HG03025 (cell line): ENCODE measurements around the gene HMCN1.

Experiments
- ATAC-seq: cut with Tn5 transposase; IDR thresholded peaks from one replicate; pipeline ENCODE4 v1.9.1; 2021; ENCODE audit warnings: mild to moderate bottlenecking, moderate library complexity; ENCODE audit not compliant: unreplicated experiment, low FRiP score

HMCN1 gene

DNA sequence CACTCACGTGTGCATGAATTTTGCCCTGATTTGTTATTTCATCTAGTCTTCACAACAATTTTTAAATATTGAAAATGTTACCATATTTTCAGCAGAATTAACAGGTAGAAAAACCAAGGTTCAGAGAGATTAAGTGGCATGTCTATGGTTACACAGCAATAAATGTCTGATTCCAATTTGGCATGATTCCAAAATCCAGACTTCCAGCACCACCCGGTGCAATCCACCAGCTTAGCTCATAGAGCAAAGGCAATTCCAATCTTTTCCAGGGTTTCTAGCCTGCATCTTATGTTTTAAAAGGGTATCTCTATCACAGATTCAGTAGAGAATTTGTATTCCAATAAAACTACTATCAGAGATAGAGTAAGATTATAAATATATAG lies 479.0 kb downstream of the HMCN1 start:
- ATAC-seq, result no peak

DNA sequence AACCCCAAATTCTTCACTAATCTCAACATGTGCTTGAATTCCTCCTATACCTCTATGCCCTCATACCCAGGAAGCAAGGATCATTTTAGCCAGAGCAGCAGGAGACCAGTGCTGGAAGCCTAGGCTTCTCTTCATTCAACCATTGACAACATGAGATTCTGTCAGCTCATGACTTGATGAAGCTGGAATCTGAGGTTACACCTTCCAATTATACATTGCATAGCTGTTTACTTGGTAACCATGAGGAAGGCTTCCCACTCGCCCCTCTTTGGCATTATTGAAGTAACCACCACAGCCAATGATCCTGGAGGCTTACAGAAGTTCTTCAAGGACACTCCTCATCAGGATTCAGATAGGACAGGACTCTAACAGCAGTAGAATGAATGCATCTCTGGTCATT lies 480.6 kb downstream of the HMCN1 start:
- ATAC-seq, result no peak

DNA sequence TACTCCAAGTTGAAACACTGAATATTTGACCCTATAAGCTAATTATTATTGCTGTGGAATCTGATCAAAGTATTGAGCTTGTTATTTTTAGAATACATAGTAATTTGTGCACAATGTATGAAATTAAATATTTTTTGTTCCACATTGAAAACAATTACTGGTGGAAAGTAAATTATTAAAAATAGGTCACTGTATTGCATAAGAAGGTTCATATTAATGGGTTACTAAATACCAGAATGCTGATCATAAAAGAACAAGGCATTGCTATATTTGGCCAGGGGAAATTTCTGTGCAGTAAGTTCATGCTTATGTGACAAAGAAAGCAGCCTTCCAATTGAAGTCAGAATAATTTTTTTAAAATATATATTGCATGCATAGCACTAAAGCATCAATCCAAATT lies 481.4 kb downstream of the HMCN1 start:
- no peak for ATAC-seq

DNA sequence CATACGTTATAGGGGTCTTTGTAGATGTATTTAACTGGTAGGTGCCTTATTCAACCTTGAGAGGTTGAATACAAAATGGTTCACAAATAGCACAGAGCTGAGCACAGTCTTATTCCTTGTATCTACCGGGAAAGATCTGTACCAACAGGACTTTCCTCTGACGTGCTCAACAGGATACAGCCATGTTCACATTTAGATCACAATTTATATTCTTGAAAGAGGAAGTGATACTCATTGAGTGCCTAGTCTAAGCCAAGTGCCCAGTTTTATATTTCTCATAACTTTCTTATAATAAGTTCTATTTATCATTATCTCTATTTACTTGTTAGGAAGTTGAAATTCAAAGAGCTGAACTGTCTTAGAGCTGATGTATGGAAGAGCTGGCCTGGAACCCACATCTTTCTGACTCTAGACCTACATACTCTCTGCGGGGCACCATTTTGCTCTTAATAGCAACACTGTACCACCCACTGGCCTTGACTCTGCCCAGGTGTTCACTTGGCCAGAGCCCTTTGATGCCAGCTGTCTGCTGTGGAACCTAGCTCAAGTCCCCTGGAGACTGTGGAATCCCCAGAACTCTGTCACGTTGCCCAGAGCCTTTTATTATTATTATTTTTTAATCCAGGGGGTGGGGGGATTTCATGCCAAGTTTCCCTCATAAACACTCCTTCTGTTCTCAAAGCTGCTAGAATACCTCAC lies 484.6 kb downstream of the HMCN1 start:
- no peak for ATAC-seq

DNA sequence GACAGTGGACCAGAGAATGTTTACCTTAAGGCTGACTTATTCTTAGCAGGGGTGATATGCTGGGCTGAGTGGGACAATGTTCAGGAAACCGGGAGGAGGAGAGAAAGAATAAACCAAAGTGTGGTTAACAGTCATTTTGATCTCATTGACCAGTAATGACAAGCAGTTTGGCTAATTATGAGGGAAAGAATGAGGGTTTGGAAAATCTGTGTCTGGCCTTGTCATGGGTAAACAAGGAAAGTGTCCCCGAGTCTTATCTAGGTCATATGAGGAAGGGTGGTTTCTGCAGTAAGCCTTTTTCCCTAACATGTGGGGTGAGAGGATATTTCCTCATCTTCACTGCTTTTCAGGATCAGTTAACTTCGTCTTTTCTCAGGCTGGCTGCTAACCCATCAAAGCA lies 485.9 kb downstream of the HMCN1 start:
- ATAC-seq, result no peak

DNA sequence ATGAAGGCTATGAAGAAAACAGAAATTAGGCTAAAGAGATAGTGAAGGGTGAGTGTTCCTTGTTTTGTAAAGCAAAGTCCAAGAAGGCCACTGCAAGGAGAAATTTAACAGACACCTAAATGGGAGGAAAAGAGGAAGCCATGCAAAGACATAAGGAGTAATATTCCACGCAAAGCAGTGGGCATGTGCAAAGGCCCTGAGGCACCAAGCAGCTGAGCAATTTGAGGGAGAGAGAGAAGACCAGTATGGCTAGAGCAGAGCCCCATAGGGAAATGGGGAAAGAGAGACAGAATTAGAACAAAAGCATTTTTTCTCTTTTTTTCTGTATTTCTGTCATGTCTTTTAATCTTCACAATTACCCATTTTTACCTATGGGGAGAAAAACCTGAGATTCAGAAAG lies 486.7 kb downstream of the HMCN1 start:
- ATAC-seq, result no peak

DNA sequence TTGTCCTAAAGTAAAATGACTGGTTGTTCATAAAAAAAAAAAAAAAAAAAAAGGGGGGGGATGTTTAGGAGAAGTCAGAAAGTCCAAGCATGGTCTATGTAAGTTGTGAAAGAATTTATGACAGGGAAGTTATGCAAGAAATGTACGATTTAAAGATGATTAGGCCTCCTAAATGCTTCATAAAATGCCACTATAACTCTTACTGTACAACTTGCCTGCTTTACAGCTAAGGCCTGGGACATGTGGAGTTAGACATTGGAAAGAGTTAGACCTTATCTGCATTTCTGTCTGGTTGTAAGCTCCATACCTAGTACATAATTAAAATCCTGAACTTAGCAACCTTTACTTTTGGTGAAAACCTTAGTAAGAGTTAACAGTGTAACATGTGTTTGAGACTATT lies 490.9 kb downstream of the HMCN1 start:
- ATAC-seq, result no peak

DNA sequence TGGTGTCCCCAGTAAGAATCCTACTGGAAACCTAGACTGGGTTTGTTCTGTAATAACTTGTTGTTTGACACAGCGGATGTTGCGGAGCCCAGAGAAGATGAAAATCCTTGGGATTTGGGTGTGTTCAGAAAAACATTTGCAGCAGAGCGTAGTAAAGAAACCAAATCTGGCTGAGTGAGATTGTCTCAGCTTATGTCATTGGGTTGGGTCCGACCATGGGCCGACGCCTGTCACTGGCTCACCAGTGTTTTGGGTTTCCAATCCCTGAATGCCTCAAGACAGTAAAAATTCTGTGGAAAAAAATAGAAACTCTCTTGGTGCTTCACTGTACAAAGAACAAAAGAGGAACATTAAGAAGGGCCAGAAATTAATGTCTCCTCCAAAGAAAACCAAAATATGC lies 494.6 kb downstream of the HMCN1 start:
- no peak for ATAC-seq

DNA sequence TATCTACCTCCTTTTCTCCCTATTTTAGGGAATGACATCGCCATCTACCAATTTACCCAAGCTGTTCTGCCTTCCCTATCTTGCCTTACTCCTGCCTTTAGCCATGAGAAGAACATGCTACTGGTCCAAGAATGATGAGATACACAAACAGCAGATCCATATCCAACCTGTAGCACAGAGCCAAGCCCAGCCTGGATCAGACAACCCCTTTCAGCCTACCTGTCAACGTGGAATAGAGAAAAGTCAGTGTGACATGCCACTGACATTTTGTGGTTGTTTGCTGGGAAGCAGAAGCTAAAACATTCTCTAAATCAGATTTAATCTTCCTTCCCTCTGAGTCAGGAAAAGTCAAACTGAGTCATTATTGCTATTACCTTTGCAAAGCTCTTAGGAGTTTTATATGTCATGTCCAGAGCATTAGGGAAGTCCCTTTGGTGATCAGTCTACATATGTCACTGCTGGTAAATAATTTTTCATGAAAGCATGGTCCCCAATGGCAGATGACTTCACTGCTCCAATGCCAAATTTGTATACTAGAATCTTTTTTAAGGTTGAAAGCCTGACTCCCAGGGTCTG lies 497.8 kb downstream of the HMCN1 start:
- no peak for ATAC-seq

DNA sequence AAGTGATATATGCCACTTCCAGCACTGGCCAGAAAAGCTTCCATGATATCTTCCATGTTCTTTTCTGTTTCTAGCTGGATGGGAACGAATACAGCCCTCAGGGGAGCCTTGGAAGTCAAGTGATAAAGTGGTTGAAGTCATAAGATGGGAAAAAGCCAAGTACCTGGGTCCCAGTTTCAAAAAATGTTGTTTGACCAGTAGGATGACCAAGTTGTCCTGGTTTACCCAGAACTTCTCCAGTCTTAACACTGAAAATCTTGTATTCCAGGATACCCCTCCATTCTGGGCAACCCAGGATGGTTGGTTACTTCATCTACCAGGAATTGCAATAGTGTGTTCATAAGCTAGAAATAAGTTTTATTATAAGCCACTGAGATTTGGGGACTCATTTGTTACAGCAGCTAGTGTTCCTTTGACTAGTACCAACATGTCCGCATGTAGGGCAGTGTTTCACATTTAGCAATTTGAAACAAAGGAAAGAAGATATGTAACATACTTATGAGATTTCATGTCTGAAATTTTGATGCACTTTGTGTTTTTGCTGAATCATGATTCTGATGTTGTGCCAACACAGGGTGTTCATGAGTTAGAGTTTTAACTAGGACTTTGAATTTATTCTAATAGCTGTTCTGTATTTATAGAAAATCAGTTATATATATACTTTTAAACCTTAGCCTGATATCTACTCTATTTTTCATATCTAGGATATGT lies 500.9 kb downstream of the HMCN1 start:
- no peak for ATAC-seq

DNA sequence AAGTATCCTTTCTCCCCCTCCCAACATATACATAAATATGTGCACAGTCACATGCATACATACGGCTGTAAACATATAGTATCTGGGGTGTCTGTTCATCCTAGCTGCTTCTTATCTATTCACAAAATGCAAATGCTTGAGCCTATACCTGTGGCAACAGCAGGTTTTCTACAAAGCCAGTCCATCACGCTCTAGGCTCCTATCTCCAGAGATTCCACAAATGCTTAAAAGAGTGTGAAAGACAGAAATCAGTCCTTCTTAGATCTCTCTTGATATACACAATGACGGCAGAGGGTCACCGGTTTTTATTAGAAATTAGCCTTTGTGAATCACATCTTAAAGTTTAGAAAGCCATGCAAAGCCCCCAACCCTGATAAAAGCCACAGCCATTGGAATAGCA lies 501.5 kb downstream of the HMCN1 start:
- no peak for ATAC-seq

DNA sequence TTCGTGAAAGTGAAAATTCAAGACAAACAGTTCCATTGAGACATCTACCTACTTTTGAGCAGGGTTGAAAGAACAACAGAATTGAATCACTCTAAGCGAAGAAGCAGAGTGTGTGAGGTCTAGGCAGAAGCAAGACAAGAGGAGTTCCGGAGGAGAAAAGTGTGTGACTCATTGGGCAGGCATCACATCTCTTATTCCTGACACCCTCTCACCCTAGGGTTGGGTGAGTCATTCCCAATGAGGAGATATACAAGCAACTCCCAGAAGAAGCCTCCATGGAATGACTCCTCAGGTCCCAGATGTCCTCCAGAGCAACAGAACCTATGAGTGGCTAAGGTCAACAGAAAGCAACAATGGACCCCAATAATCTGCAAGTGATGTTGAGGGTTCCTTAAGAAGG lies 502.7 kb downstream of the HMCN1 start:
- no peak for ATAC-seq

DNA sequence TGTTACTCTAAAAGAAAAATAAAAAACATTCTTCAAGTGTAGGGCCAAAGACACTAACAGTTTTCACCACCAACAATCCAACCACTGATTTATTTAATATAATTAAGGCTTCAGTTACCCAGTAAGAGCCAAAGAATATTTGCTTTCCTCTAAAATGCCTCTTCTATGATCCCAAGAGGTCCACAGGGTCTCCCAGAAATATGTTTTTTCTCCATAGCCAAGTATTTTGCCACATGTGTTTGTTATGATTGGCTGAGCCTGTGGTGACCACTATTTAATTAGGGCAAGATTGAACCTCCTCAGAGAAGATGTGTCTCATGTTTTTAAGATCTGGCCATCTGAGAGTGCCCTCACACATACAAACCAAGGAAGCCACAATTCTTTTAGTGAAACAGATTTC lies 505.0 kb downstream of the HMCN1 start:
- no peak for ATAC-seq

DNA sequence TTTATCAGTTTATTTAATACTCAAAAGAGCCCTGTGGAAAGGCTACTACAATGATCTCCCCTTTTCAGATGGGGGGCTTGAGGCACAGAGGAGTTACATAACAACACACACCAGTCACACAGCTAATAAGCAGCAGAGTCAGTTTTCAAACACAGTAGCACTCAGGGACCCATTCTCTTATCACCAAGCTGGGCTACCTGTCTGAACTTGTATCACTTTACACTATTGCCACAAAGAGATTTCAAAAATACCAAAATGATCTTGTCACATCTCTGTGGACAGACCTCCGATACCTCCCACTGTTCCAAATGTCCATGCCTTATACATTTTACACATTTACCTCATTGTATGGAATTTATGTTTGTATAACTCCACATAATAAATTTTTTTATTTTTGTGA lies 506.2 kb downstream of the HMCN1 start:
- ATAC-seq, result no peak
